HG03097 (cell line): ENCODE data around the gene SPCS1.
"Not testable (repeated sequence)": the region's sequence is repeated elsewhere in the genome, so short reads cannot be mapped to it uniquely, and the experiment has no call there.

Experiments used
- ATAC-seq: cut with Tn5 transposase; IDR thresholded peaks from one replicate; pipeline ENCODE4 v1.9.1; 2021; ENCODE audit not compliant: unreplicated experiment, low FRiP score

SPCS1 gene

GRCh38 chr3:52728753-52729152 is 22.8 kb downstream of the SPCS1 start:
- not testable (repeated sequence) for ATAC-seq

GRCh38 chr3:52730681-52731080 is 24.8 kb downstream of the SPCS1 start:
- ATAC-seq = no peak

GRCh38 chr3:52731590-52731989 is 25.7 kb downstream of the SPCS1 start:
- no peak for ATAC-seq

- no peak for ATAC-seq
Observed at GRCh38 chr3:52733256-52733891, 27.5 kb downstream of the SPCS1 start.

GRCh38 chr3:52739730-52740129 is 33.8 kb downstream of the SPCS1 start:
- ATAC-seq = no peak

- no peak for ATAC-seq
Observed at GRCh38 chr3:52742418-52743041, 36.6 kb downstream of the SPCS1 start.

- no peak for ATAC-seq
Observed at GRCh38 chr3:52743152-52743551, 37.2 kb downstream of the SPCS1 start.

GRCh38 chr3:52743721-52744120 is 37.8 kb downstream of the SPCS1 start:
- no peak for ATAC-seq

- no peak for ATAC-seq
Observed at GRCh38 chr3:52752045-52752660, 46.2 kb downstream of the SPCS1 start.

GRCh38 chr3:52754373-52754772 is 48.5 kb downstream of the SPCS1 start:
- no peak for ATAC-seq

GRCh38 chr3:52756141-52756540 is 50.2 kb downstream of the SPCS1 start:
- no peak for ATAC-seq
